HepG2 (cell line): ENCODE measurements around the gene PPP1R27. TPM values are rescaled to one million over a fixed set of nuclear protein-coding genes. Genes with fewer than 3 reads are reported as not detected.

Source experiments
- ATF7 ChIP-seq, 2 experiments: fragments of 450-650 bp in 1 of 2; sonication (generic) in 1 of 2; formaldehyde crosslinking in 1 of 2; IDR thresholded peaks; 2 replicates each; pipeline versions ENCODE4 v1.4.0 to v1.6.1; 2016 to 2020; ENCODE audit warnings: antibody characterized with exemption in 1 of 2, mild to moderate bottlenecking in 1 of 2, missing genetic modification reagents in 1 of 2
- BRCA1 ChIP-seq: sonication (generic); formaldehyde crosslinking; IDR thresholded peaks from 2 replicates; pipeline ENCODE4 v1.4.0; 2020; ENCODE audit warnings: missing genetic modification reagents
- CAMTA2 ChIP-seq: sonication (generic); formaldehyde crosslinking; IDR thresholded peaks from 2 replicates; pipeline ENCODE4 v1.4.0; 2020; ENCODE audit warnings: mild to moderate bottlenecking, missing genetic modification reagents, borderline replicate concordance
- HIC2 ChIP-seq: sonication (generic); formaldehyde crosslinking; IDR thresholded peaks from 2 replicates; pipeline ENCODE4 v1.9.0; 2022; ENCODE audit warnings: low read depth, missing genetic modification reagents
- HNF4G ChIP-seq, 2 experiments: sonication (generic) in 1 of 2; formaldehyde crosslinking in 1 of 2; IDR thresholded peaks; 2 replicates each; pipeline versions ENCODE4 v1.4.0 to v1.6.1; 2011 to 2020; ENCODE audit warnings: borderline replicate concordance in 2 of 2, low read depth in 2 of 2, mild to moderate bottlenecking in 2 of 2, low read length in 1 of 2, missing genetic modification reagents in 1 of 2, moderate library complexity in 1 of 2
- IKZF4 ChIP-seq: sonication (generic); formaldehyde crosslinking; IDR thresholded peaks from 2 replicates; pipeline ENCODE4 v1.5.1; 2020; ENCODE audit warnings: borderline replicate concordance, mild to moderate bottlenecking, low read depth, missing genetic modification reagents; ENCODE audit errors: not compliant biosample characterization
- MNT ChIP-seq: fragments of 450-650 bp; IDR thresholded peaks from 2 replicates; pipeline ENCODE4 v1.6.1; 2016
- RARA ChIP-seq: IDR thresholded peaks from 2 replicates; pipeline ENCODE4 v1.6.1; 2016; ENCODE audit warnings: missing genetic modification reagents, missing compliant biosample characterization
- ZNF407 ChIP-seq: sonication (generic); formaldehyde crosslinking; IDR thresholded peaks from one replicate; pipeline ENCODE4 v1.5.1; 2020; ENCODE audit warnings: mild to moderate bottlenecking, missing genetic modification reagents; ENCODE audit errors: not compliant biosample characterization
- ZNF570 ChIP-seq: sonication (generic); formaldehyde crosslinking; IDR thresholded peaks from 2 replicates; pipeline ENCODE4 v1.4.0; 2020; ENCODE audit warnings: mild to moderate bottlenecking, missing genetic modification reagents, borderline replicate concordance
- ZNF607 ChIP-seq: sonication (generic); formaldehyde crosslinking; IDR thresholded peaks from 2 replicates; pipeline ENCODE4 v1.5.1; 2020; ENCODE audit warnings: missing genetic modification reagents, mild to moderate bottlenecking, borderline replicate concordance
- polyA plus RNA-seq, 8 experiments: library from polyadenylated mRNA; depleted of rRNA in 3 of 8; stranded (reverse) in 7 of 8; unstranded in 1 of 8; fragments of >200 nt; fragmentation: Illumina TruSeq in 4 of 8; extraction: Trizol in 4 of 8; gene quantifications; 2 replicates each; pipeline versions ENCODE4 v1.2.1 to v1.2.3, GENCODE V29; 2011 to 2016; ENCODE audit warnings: low read depth in 4 of 8, missing spikeins in 1 of 8, mixed read lengths in 1 of 8; ENCODE audit not compliant: insufficient read depth in 1 of 8
- total RNA-seq, 5 experiments: library from RNA; depleted of rRNA; stranded (reverse); fragments of >200 nt; fragmentation: Illumina TruSeq; extraction: Trizol; gene quantifications; 2 replicates each; pipeline ENCODE4 v1.2.3, GENCODE V29; 2016; ENCODE audit warnings: low read depth in 1 of 5

The PPP1R27 gene
- total and polyA plus RNA-seq, 2 of the 13 experiments (the other 11 are each of a cell fraction or from before 2014, with no cell fraction given): 0.17 to 1.00 TPM

- peak; percentile 4 for TF ChIP-seq ZNF407
- no peak; the same call in 1 of the 2 replicates for TF ChIP-seq HIC2 (CRISPR knock-in tag)
- no peak for TF ChIP-seq BRCA1 (CRISPR knock-in tag)
- peak; percentile 86 for TF ChIP-seq IKZF4 (CRISPR knock-in tag)
- peak; percentile 7; the same call in 1 of the 2 replicates for TF ChIP-seq HNF4G (IDR thresholded peaks at IDR 0.05; ENCODE audit: borderline replicate concordance, low read depth, low read length)
- TF ChIP-seq HNF4G (CRISPR knock-in tag; IDR thresholded peaks at IDR 0.05; ENCODE audit: borderline replicate concordance, low read depth): no peak; the same call in 1 of the 2 replicates
- TF ChIP-seq MNT: no peak
- no peak for TF ChIP-seq CAMTA2 (CRISPR knock-in tag)
- peak; percentile 6; the same call in 1 of the 2 replicates for TF ChIP-seq RARA (CRISPR knock-in tag)
- no peak for TF ChIP-seq ATF7 (IDR thresholded peaks at IDR 0.05)
- no peak for TF ChIP-seq ATF7 (CRISPR knock-in tag; IDR thresholded peaks at IDR 0.05)
- no peak for TF ChIP-seq ZNF570 (CRISPR knock-in tag)
- TF ChIP-seq ZNF607 (CRISPR knock-in tag): peak; percentile 53; the same call in 1 of the 2 replicates
Observed at GRCh38 chr17:81859906-81860755, 25.3 kb upstream of the PPP1R27 start, which contains the start of gene P4HB (continued).
